ENCODE data around the gene NOP10. TPM values are rescaled to one million over a fixed set of nuclear protein-coding genes. Genes with fewer than 3 reads are reported as not detected.

NOP10 gene
- polyA plus RNA-seq, 1 donor from 2014 or later, result 350 TPM

DNA sequence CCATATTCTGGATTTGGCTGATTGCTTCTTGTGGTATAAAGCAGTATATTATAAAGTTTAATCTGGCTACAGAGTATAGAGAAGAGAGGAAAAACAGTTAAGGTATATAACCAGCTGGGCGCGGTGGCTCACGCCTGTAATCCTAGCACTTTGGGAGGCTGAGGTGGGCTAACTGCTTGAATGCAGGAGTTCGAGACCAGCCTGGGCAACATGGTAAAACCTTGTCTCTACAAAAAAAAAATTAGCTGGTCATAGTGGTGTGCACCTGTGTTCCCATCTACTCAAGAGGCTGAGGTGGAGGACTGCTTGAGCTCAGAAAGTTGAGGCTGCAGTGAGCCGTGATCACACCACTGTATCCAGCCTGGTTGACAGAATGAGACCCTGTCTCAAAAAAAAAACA is 12.7 kb downstream of the NOP10 start:
- Mint-ChIP-seq H3K4me3 (peak overlapping the region in 3 of 4 donors; percentile 66 to 82 (median 79)), H3K9me3 (no peaks in the 10 kb centered on the region), H3K36me3 (peaks cover 3% of the 10 kb centered on the region), H3K4me1 (peaks cover 61 to 68% (median 66%) of the 10 kb centered on the region in 3 donors), H3K27me3 (no peaks in the 10 kb centered on the region), H3K27ac (peak overlapping the region in 2 of 3 donors; percentile 76 to 82)

GRCh38 chr15:34329006-34329405 is 13.9 kb downstream of the NOP10 start:
- no peaks in the 10 kb centered on the region for H3K27me3 Mint-ChIP-seq
- H3K27ac Mint-ChIP-seq, result peak overlapping the region; percentile 76 to 95 (median 86)
- no peaks in the 10 kb centered on the region for H3K9me3 Mint-ChIP-seq
- peaks cover 3% of the 10 kb centered on the region for H3K36me3 Mint-ChIP-seq
- H3K4me1 Mint-ChIP-seq, result peaks cover 66% of the 10 kb centered on the region in 3 donors
- peak overlapping the region; percentile 62 to 85 (median 68) for H3K4me3 Mint-ChIP-seq

DNA sequence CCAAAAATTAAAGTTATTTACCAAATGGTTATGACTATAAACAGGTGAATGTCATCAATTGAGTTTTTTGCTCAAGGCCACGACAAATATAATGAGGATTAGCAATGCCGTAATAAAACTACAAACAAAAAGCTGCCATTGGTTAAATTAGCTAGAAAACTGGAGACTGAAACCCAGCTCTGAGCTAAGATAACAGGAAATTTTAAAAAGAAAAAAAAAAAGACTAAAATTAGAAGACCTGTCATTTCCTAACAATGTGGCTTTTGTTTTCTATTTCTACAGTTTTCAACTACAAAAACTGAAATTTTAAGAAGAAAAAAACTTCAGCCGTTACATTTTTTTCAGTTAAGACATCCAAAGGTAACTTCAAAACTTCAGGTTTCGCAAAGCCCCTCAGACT is 15.0 kb downstream of the NOP10 start:
- H3K4me3 Mint-ChIP-seq, result peak overlapping the region; percentile 64 to 81 (median 68)

GRCh38 chr15:34325368-34325767 is 17.6 kb downstream of the NOP10 start:
- peak overlapping the region in 2 of 4 donors; percentile 25 to 63 for H3K4me3 Mint-ChIP-seq
- no peaks in the 10 kb centered on the region for H3K9me3 Mint-ChIP-seq
- no peaks in the 10 kb centered on the region for H3K27me3 Mint-ChIP-seq
- H3K36me3 Mint-ChIP-seq, result peaks cover 1% of the 10 kb centered on the region
- peaks cover 54 to 66% (median 57%) of the 10 kb centered on the region in 3 donors for H3K4me1 Mint-ChIP-seq
- peak overlapping the region in 2 of 3 donors; percentile 57 to 94 for H3K27ac Mint-ChIP-seq

More for the DNA sequence above, 15.0 kb downstream of the NOP10 start:
- peaks cover 3% of the 10 kb centered on the region for H3K36me3 Mint-ChIP-seq
- peak overlapping the region; percentile 76 to 95 (median 94) for H3K27ac Mint-ChIP-seq
- H3K27me3 Mint-ChIP-seq, result no peaks in the 10 kb centered on the region
- H3K4me1 Mint-ChIP-seq, result peaks cover 63 to 67% (median 66%) of the 10 kb centered on the region in 3 donors
- no peaks in the 10 kb centered on the region for H3K9me3 Mint-ChIP-seq

DNA sequence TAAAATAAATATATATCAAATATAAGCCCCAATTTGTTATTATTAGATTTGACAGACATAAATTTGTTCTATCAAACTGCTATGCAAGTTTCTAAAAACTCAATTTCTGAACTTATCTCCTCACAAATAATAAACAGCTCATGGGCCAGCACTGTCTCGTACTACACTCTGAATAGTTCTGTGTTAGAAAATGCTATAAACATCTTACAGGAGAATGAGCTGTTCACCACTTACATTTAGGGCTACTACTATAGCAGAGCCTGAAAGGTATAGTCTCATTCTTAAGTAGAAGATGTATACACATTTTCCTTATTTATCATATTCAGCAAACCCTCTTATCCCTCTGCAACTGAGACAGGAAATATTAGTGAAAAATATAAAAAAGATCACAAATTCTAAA is 18.0 kb downstream of the NOP10 start:
- peaks cover 1% of the 10 kb centered on the region for H3K36me3 Mint-ChIP-seq
- H3K4me1 Mint-ChIP-seq, result peaks cover 54 to 67% (median 58%) of the 10 kb centered on the region in 3 donors
- peak overlapping the region in 1 of 4 donors; percentile 50 for H3K4me3 Mint-ChIP-seq
- no peak overlapping the region for H3K27ac Mint-ChIP-seq
- no peaks in the 10 kb centered on the region for H3K9me3 Mint-ChIP-seq
- H3K27me3 Mint-ChIP-seq, result no peaks in the 10 kb centered on the region

- Mint-ChIP-seq H3K4me1 (peaks cover 49 to 60% (median 56%) of the 10 kb centered on the region in 3 donors), H3K27ac (no peak overlapping the region), H3K4me3 (peak overlapping the region in 1 of 4 donors; percentile 11), H3K9me3 (no peaks in the 10 kb centered on the region), H3K36me3 (peaks cover 1% of the 10 kb centered on the region), H3K27me3 (no peaks in the 10 kb centered on the region)
Observed at GRCh38 chr15:34323217-34323616, 19.7 kb downstream of the NOP10 start.

DNA sequence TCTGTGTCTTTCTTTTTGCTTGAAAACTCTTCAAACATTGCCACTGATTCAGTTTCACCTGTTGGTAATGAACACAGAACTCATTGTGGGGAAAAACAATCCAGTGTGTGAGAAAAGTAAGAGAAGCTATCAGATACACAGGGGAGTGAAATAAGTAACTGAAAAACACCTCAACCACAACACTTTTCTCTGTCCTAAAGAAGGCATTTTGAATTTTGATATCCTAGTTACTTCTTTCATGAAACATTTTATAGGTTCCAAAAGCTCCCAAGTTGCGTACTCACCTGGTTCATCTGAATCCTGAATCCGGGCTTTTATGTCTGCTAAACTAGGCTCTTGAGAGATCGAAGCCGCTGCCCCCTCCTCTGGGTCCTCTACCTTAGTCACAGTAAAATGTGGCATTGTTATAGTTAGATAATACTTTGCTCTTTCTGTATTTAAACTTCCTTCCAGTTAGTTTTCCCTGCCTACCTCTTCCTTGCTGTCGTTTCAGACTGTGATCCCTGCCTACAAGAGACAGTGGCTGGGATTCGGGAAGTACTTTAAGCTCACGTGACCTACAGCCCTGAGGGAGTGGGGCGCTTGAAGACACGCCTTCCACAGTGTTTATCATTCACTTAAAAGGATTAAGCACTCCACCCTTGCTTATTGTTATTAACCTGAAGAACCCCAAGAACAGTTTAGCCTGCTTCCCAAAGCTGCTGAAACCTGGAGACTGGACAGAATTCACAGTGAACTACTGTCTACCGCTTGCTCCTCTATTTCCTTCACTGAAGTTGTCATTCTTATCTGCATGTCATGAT is 24.5 kb downstream of the NOP10 start:
- peak overlapping the region; percentile 40 to 84 (median 60) for H3K27ac Mint-ChIP-seq
- peaks cover 5% of the 10 kb centered on the region for H3K36me3 Mint-ChIP-seq
- peaks cover 42 to 48% (median 43%) of the 10 kb centered on the region in 3 donors for H3K4me1 Mint-ChIP-seq
- H3K9me3 Mint-ChIP-seq, result no peaks in the 10 kb centered on the region
- H3K4me3 Mint-ChIP-seq, result peak overlapping the region; percentile 81 to 97 (median 91)
- H3K27me3 Mint-ChIP-seq, result no peaks in the 10 kb centered on the region

DNA sequence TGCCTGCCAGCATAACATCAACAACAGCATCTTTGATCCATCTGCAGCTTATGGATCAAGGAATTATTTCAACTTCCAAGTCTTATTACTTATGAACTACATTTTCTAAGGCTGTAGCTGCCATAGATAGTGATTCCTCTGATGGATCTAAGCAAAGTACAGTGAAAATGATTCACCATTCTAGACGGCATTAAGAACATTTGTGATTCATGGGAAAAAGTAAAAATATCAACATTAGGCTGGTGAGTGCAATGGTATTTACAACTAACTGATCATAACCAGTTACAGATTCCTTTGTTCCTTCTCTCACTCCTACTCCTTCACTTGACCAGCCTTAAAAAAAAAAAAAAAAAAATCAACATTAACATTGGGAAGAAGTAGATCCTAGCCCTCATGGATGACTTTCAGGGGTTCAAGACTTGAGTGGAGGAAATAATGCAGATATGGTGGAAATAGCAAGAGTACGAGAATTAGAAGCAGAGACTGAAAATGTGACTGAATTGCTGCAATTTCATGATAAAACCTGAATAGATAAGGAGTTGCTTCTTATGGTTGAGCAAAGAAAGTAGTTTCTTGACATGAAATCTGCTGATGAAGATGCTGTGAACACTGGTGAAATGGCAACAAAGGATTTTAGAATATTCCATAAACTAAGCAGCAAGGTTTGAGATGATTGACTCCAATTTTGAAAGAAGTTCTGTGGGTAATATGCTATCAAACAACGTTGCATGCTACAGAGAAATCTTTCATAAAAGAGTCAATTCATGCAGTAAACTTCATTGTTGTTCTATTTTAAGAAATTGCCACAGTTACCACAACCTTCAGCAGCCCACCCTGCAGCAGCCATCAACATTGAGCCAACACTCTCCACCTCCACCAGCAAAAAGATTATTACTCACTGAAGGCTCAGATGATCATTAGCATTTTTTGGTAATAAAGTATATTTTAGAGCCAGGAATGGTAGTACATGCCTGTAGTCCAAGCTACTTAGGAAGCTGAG is 28.1 kb downstream of the NOP10 start:
- Mint-ChIP-seq H3K4me3 (peak overlapping the region in 2 of 4 donors; percentile 5 to 37), H3K4me1 (peaks cover 23 to 43% (median 34%) of the 10 kb centered on the region in 3 donors), H3K9me3 (no peaks in the 10 kb centered on the region), H3K27ac (no peak overlapping the region), H3K36me3 (peaks cover 3% of the 10 kb centered on the region), H3K27me3 (no peaks in the 10 kb centered on the region)

DNA sequence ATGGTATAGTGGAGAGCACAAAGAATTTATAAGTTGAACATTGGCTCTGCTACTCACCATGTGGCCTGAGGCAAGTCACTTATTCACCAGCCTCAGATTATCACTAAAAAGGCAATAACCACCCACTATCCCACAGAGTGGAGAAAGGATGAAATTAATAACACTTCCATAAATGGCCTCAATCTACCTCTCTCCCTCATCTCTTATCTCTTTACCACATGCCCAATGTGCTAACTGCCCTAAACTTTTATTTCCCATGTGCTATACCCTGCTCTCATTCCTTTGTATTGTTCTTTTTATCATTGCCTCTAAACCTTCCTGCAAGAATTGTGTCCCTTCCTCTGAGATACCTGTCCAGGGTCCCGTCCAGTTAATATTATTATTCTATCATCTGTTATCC is 31.4 kb downstream of the NOP10 start:
- no peaks in the 10 kb centered on the region for H3K27me3 Mint-ChIP-seq
- H3K27ac Mint-ChIP-seq, result no peak overlapping the region
- H3K9me3 Mint-ChIP-seq, result no peaks in the 10 kb centered on the region
- H3K4me1 Mint-ChIP-seq, result peaks cover 12 to 42% (median 21%) of the 10 kb centered on the region in 3 donors
- H3K36me3 Mint-ChIP-seq, result peaks cover 6% of the 10 kb centered on the region
- no peak overlapping the region for H3K4me3 Mint-ChIP-seq

DNA sequence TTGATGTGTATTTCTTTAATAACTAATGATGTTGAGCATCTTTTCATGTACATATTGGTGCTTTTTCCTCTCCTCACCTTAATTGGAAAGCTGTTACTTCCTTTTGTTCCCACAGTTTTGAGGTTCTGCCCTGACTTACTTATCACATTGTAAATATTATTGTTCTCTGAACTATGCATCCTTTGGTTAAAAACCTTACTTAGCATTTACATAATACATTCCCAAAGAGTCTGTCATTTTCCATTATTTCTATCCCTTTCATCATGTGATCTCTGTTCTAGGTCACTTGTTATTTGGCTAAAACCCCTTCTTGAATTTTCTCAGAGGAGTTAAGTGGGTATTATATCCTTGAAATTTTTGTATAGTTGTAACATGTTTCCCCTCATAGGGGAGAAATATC is 38.3 kb downstream of the NOP10 start:
- Mint-ChIP-seq H3K36me3 (peaks cover 6% of the 10 kb centered on the region), H3K27me3 (no peaks in the 10 kb centered on the region), H3K9me3 (no peaks in the 10 kb centered on the region), H3K4me3 (no peak overlapping the region), H3K4me1 (peaks cover 10 to 49% (median 30%) of the 10 kb centered on the region in 3 donors), H3K27ac (no peak overlapping the region)

- H3K4me3 Mint-ChIP-seq, result no peak overlapping the region
- no peak overlapping the region for H3K27ac Mint-ChIP-seq
- H3K4me1 Mint-ChIP-seq, result peaks cover 17 to 53% (median 51%) of the 10 kb centered on the region in 3 donors
- no peaks in the 10 kb centered on the region for H3K9me3 Mint-ChIP-seq
- no peaks in the 10 kb centered on the region for H3K27me3 Mint-ChIP-seq
- H3K36me3 Mint-ChIP-seq, result peaks cover 6% of the 10 kb centered on the region
Observed at GRCh38 chr15:34301058-34301457, 41.9 kb downstream of the NOP10 start.

GRCh38 chr15:34297059-34297458 is 45.9 kb downstream of the NOP10 start:
- no peaks in the 10 kb centered on the region for H3K27me3 Mint-ChIP-seq
- peaks cover 16 to 38% (median 33%) of the 10 kb centered on the region in 3 donors for H3K4me1 Mint-ChIP-seq
- peaks cover 4% of the 10 kb centered on the region for H3K36me3 Mint-ChIP-seq
- no peak overlapping the region for H3K4me3 Mint-ChIP-seq
- H3K27ac Mint-ChIP-seq, result peak overlapping the region in 1 of 3 donors; percentile 58
- H3K9me3 Mint-ChIP-seq, result no peaks in the 10 kb centered on the region

- H3K27ac Mint-ChIP-seq, result no peak overlapping the region
- H3K9me3 Mint-ChIP-seq, result peaks cover 0 to 6% (median 0%) of the 10 kb centered on the region in 3 donors
- no peak overlapping the region for H3K4me3 Mint-ChIP-seq
- H3K27me3 Mint-ChIP-seq, result no peaks in the 10 kb centered on the region
- H3K36me3 Mint-ChIP-seq, result peaks cover 12% of the 10 kb centered on the region
- H3K4me1 Mint-ChIP-seq, result peaks cover 10 to 32% (median 11%) of the 10 kb centered on the region in 3 donors
Observed at GRCh38 chr15:34292621-34293020, 50.3 kb downstream of the NOP10 start.

All from IgD-negative memory B cell (primary cell).